Smooth muscle cell (in vitro differentiated cells): Measurements from ENCODE around the gene DNAH11. TPM values are rescaled to one million over a fixed set of nuclear protein-coding genes. Genes with fewer than 3 reads are reported as not detected.

Experiments
- DNase-seq: peaks from one replicate; lab custom pipeline; 2025; ENCODE audit not compliant: unreplicated experiment; lab: John Stamatoyannopoulos, UW
- H2AFZ ChIP-seq: fragments of 200-600 bp; sonication (generic); 2 replicates; pipeline ENCODE4 v1.6.0; 2016; ENCODE audit warnings: antibody characterized with exemption, low read depth, mild to moderate bottlenecking
- H3F3A ChIP-seq: fragments of 200-600 bp; sonication (generic); 2 replicates; pipeline ENCODE4 v1.6.0; 2017; ENCODE audit warnings: antibody characterized with exemption, low read depth
- H3K27ac ChIP-seq: fragments of 200-600 bp; sonication (generic); 2 replicates; pipeline ENCODE4 v1.5.1; 2016; ENCODE audit warnings: low read depth, mild to moderate bottlenecking
- H3K27me3 ChIP-seq: fragments of 200-600 bp; sonication (generic); 2 replicates; pipeline ENCODE4 v1.6.1; 2016; ENCODE audit warnings: low read depth, mild to moderate bottlenecking
- H3K36me3 ChIP-seq: fragments of 200-600 bp; sonication (generic); 2 replicates; pipeline ENCODE4 v1.5.1; 2016; ENCODE audit warnings: low read depth
- H3K4me1 ChIP-seq: fragments of 200-600 bp; sonication (generic); 2 replicates; pipeline ENCODE4 v1.5.1; 2016; ENCODE audit warnings: low read depth
- H3K4me2 ChIP-seq: fragments of 200-600 bp; sonication (generic); 2 replicates; pipeline ENCODE4 v1.6.0; 2016; ENCODE audit warnings: mild to moderate bottlenecking
- H3K4me3 ChIP-seq: fragments of 200-600 bp; sonication (generic); 2 replicates; pipeline ENCODE4 v1.5.1; 2016; ENCODE audit warnings: mild to moderate bottlenecking
- H3K79me2 ChIP-seq: fragments of 200-600 bp; sonication (generic); 2 replicates; pipeline ENCODE4 v1.6.0; 2016; ENCODE audit warnings: low read depth, mild to moderate bottlenecking
- H3K9ac ChIP-seq: fragments of 200-600 bp; sonication (generic); 2 replicates; pipeline ENCODE4 v1.6.0; 2016; ENCODE audit warnings: low read depth
- H3K9me3 ChIP-seq: fragments of 200-600 bp; sonication (generic); replicated peaks from 2 replicates; pipeline ENCODE4 v1.5.1; 2016; ENCODE audit warnings: low read depth
- H4K20me1 ChIP-seq: fragments of 200-600 bp; sonication (generic); 2 replicates; pipeline ENCODE4 v1.6.0; 2016; ENCODE audit warnings: low read depth
- WGBS: methylation state at CpG from one replicate; pipeline ENCODE4 v1.1.7; 2016; ENCODE audit warnings: low lambda C conversion rate; 5-methylcytosine and 5-hydroxymethylcytosine counted together
- polyA plus RNA-seq: library from polyadenylated mRNA; unstranded; fragments of >200 nt; fragmentation: Nextera tagmentation; extraction: Ambion mirVana; gene quantifications from 2 replicates; pipeline ENCODE4 v1.2.1, GENCODE V29; 2016
- total RNA-seq: library from RNA; depleted of rRNA; stranded (reverse); fragments of >200 nt; gene quantifications from 2 replicates; pipeline ENCODE4 v1.2.3, GENCODE V29; 2014
- TF ChIP-seq, protein P1 (sequence below): fragments of 200-600 bp; sonication (generic); IDR thresholded peaks from 2 replicates; pipeline ENCODE4 v1.5.1; 2017; ENCODE audit warnings: borderline replicate concordance, mild to moderate bottlenecking, antibody characterized with exemption; ENCODE audit not compliant: insufficient read depth, poor library complexity, severe bottlenecking

Gene DNAH11
- total and polyA plus RNA-seq, 2 experiments from 2014 or later = 0.22 to 0.63 TPM

DNA sequence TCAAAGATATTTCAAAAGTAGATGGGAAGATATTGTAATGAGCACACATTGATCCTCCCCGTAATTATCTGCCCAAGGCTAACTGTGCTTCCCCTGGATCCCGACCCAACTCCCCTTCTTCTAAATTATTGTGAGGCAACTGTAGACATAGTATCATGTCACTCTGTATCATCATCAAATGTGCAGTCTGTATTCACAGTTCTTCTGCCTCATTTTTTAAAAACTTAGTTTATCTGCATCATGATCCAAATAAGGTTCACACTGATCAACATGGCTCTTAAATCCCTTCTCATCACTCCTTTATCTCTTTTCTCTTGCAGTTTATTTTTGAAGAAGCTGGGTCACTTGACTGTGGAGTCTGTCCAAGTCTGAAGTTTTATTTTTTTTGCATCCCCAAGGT is 375.4 kb downstream of the DNAH11 start:
- WGBS = 98% methylated on average over 2 of the region's 2 CpGs
- H3K79me2 ChIP-seq = no peaks in the 10 kb centered on the region
- no peak overlapping the region for H3K27ac ChIP-seq
- H3K4me2 ChIP-seq = no peak overlapping the region
- peaks cover 27% of the 10 kb centered on the region for H3K27me3 ChIP-seq
- no peak overlapping the region for H2AFZ ChIP-seq
- no peak overlapping the region for H3K9ac ChIP-seq
- H3K36me3 ChIP-seq = no peaks in the 10 kb centered on the region
- H3K9me3 ChIP-seq = no peaks in the 10 kb centered on the region
- H3F3A ChIP-seq = no peaks in the 10 kb centered on the region
- no peak overlapping the region for H3K4me3 ChIP-seq
- H3K4me1 ChIP-seq = peaks cover 34% of the 10 kb centered on the region
- H4K20me1 ChIP-seq = no peaks in the 10 kb centered on the region
- DNase-seq = no peak
- TF ChIP-seq, protein P1, sequence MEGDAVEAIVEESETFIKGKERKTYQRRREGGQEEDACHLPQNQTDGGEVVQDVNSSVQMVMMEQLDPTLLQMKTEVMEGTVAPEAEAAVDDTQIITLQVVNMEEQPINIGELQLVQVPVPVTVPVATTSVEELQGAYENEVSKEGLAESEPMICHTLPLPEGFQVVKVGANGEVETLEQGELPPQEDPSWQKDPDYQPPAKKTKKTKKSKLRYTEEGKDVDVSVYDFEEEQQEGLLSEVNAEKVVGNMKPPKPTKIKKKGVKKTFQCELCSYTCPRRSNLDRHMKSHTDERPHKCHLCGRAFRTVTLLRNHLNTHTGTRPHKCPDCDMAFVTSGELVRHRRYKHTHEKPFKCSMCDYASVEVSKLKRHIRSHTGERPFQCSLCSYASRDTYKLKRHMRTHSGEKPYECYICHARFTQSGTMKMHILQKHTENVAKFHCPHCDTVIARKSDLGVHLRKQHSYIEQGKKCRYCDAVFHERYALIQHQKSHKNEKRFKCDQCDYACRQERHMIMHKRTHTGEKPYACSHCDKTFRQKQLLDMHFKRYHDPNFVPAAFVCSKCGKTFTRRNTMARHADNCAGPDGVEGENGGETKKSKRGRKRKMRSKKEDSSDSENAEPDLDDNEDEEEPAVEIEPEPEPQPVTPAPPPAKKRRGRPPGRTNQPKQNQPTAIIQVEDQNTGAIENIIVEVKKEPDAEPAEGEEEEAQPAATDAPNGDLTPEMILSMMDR = no peak

DNA sequence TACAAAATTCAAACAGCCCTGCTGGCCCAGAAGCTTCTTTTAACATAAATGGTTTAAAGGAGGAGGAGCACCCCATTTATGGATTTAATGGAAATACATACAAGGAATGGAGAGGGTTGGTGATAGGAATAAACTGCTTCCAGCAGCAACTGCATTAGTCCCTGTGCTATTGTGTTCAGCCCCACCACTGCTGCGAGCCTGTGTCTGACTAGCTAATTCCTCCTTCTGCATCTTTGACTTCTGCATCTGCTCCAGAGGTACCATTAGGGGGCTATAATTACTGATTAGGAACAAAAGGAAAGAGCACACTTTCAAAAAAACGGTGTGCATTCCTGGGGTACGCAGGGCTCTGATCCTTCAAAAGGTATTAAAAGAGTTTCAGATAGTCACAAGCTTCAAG is 378.1 kb downstream of the DNAH11 start:
- H3K4me1 ChIP-seq = peaks cover 50% of the 10 kb centered on the region
- no peak overlapping the region for H3K9ac ChIP-seq
- no peaks in the 10 kb centered on the region for H3K36me3 ChIP-seq
- TF ChIP-seq, protein P1 = no peak
- H3K9me3 ChIP-seq = no peaks in the 10 kb centered on the region
- no peak overlapping the region for H2AFZ ChIP-seq
- no peaks in the 10 kb centered on the region for H3K79me2 ChIP-seq
- no peak overlapping the region for H3K27ac ChIP-seq
- DNase-seq = no peak
- 51% methylated on average over 3 of the region's 3 CpGs for WGBS
- H3K4me2 ChIP-seq = no peak overlapping the region
- H3K27me3 ChIP-seq = peaks cover 44% of the 10 kb centered on the region
- no peaks in the 10 kb centered on the region for H3F3A ChIP-seq
- H3K4me3 ChIP-seq = no peak overlapping the region
- H4K20me1 ChIP-seq = no peaks in the 10 kb centered on the region

DNA sequence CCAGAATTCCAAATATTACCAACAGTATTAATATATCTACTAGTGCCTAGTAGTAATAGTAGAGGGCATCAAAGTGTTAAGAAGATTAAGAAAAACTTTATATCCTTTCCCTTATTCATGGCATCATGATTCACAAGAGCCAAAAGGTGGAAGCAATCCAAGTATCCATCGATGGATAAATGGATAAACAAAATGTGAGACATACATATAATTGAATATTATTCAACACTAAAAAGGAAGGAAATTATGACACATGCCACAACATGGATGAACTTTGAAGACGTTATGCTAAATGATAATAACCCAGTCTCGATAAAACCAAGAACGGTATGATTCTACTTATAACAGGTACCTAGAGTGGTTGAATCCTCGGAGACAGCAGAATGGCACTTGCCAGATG is 379.8 kb downstream of the DNAH11 start:
- Histone ChIP-seq H2AFZ (no peak overlapping the region), H4K20me1 (no peaks in the 10 kb centered on the region), H3K9ac (no peak overlapping the region), H3K79me2 (no peaks in the 10 kb centered on the region), H3K27ac (no peak overlapping the region), H3K4me1 (peaks cover 37% of the 10 kb centered on the region), H3K9me3 (no peaks in the 10 kb centered on the region), H3K4me2 (no peak overlapping the region), H3K27me3 (peaks cover 44% of the 10 kb centered on the region), H3K4me3 (no peak overlapping the region), H3K36me3 (no peaks in the 10 kb centered on the region), H3F3A (no peaks in the 10 kb centered on the region)
- TF ChIP-seq, protein P1 = no peak
- 94% methylated on average over 5 of the region's 5 CpGs for WGBS
- no peak for DNase-seq

DNA sequence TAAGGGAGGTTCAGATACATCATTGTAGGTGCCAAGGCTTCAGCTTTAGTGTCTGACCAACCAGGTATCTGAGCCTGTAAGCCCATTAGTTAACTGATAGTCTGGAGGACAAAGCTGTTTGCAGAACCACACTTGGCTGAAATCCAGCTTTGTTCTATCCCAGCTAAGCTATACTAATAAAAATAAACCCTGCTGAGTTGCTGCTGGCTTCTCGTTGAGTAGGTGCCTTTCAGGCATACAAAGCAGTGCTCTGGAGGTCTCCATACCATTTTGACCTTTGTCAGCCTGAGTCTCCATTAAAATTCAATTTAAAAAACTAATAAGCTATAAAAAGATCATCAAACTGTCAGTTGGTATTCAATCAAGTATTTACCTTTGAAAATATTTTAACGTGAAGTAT is 380.8 kb downstream of the DNAH11 start:
- H3K4me3 ChIP-seq = no peak overlapping the region
- no peaks in the 10 kb centered on the region for H3F3A ChIP-seq
- H3K9ac ChIP-seq = no peak overlapping the region
- WGBS = 50% methylated on average over 2 of the region's 2 CpGs
- H3K9me3 ChIP-seq = no peaks in the 10 kb centered on the region
- no peak overlapping the region for H3K4me2 ChIP-seq
- no peak overlapping the region for H3K27ac ChIP-seq
- H3K27me3 ChIP-seq = peaks cover 44% of the 10 kb centered on the region
- TF ChIP-seq, protein P1 = no peak
- H4K20me1 ChIP-seq = no peaks in the 10 kb centered on the region
- DNase-seq = no peak
- H3K79me2 ChIP-seq = no peaks in the 10 kb centered on the region
- no peak overlapping the region for H2AFZ ChIP-seq
- peaks cover 29% of the 10 kb centered on the region for H3K4me1 ChIP-seq
- H3K36me3 ChIP-seq = no peaks in the 10 kb centered on the region
